Heart right ventricle (tissue), 16 donors: ENCODE results near the gene NPR3. TPM values are rescaled to one million over a fixed set of nuclear protein-coding genes. Genes with fewer than 3 reads are reported as not detected.
"Not testable (repeated sequence)": the region's sequence is repeated elsewhere in the genome, so short reads cannot be mapped to it uniquely, and the experiment has no call there.

Experiments used
- ATAC-seq, 8 donors: fragments of 200-7000 bp; cut with Tn5 transposase; one replicate each; pipeline ENCODE4 v1.9.1; 2020; ENCODE audit warnings: mild to moderate bottlenecking in 8 of 8, moderate library complexity in 8 of 8, moderate number of reproducible peaks in 1 of 8
- DNase-seq, 2 donors: peaks; one replicate each; pipeline ENCODE4 v3.0.0-alpha.2; 2020
- H3K27ac ChIP-seq, 10 donors: fragments of 200-600 bp; sonication (generic) in 2 of 10; one replicate each; pipeline versions ENCODE4 v1.5.0 to v1.8.0; 2020 to 2022; ENCODE audit warnings: mild to moderate bottlenecking in 3 of 10
- H3K27me3 ChIP-seq, 7 donors: fragments of 200-600 bp; one replicate each; pipeline ENCODE4 v1.8.0; 2021 to 2022; ENCODE audit warnings: mild to moderate bottlenecking in 2 of 7
- H3K36me3 ChIP-seq, 9 donors: fragments of 200-600 bp; sonication (generic) in 1 of 9; one replicate each; pipeline versions ENCODE4 v1.5.0 to v1.8.0; 2020 to 2022; ENCODE audit warnings: mild to moderate bottlenecking in 2 of 9
- H3K4me1 ChIP-seq, 9 donors: fragments of 200-600 bp; sonication (generic) in 1 of 9; one replicate each; pipeline versions ENCODE4 v1.5.0 to v1.8.0; 2020 to 2022; ENCODE audit warnings: mild to moderate bottlenecking in 4 of 9
- H3K4me3 ChIP-seq, 10 donors: fragments of 200-600 bp; sonication (generic) in 2 of 10; one replicate each; pipeline versions ENCODE4 v1.5.0 to v1.8.0; 2020 to 2022; ENCODE audit warnings: mild to moderate bottlenecking in 7 of 10, moderate library complexity in 2 of 10
- H3K9me3 ChIP-seq, 11 donors: fragments of 200-600 bp in 10 of 11; sonication (generic) in 2 of 11; one replicate each; pipeline versions ENCODE4 v1.5.0 to v1.8.0; 2013 to 2022; ENCODE audit warnings: mild to moderate bottlenecking in 2 of 11, control low read depth in 1 of 11, moderate library complexity in 1 of 11
- WGBS, 2 donors: extraction: QIAGEN DNeasy Blood & Tissue Kit; methylation state at CpG; one replicate each; pipeline ENCODE4 v1.1.7; 2013; ENCODE audit warnings: inconsistent platforms in 1 of 2; 5-methylcytosine and 5-hydroxymethylcytosine counted together
- intact Hi-C, 10 donors: fragments of 100-400 bp; cut with DNase I; formaldehyde crosslinking; loops; one replicate each; pipeline versions ENCODE4 v1.11.1 to v1.14.2; 2022
- polyA plus RNA-seq, 2 donors: library from polyadenylated mRNA; stranded (reverse); fragments of 200-250 nt; gene quantifications; one replicate each; pipeline ENCODE4 v1.2.3, GENCODE V29; 2013
- total RNA-seq, 10 donors: library from RNA; stranded (reverse); fragmentation: NEBNext Ultra II Directional in 3 of 10; extraction: Animal tissue kit (Norgen Biotek cat#: 25700) in 3 of 10; gene quantifications; one replicate each; pipeline versions ENCODE4 v1.2.1 to v1.2.4, GENCODE V29; 2021 to 2023
- TF ChIP-seq, protein P1 (sequence below), 9 donors: fragments of 200-600 bp; sonication (generic) in 2 of 9; IDR thresholded peaks; one replicate each; pipeline versions ENCODE4 v1.5.0 to v1.8.0; 2021 to 2022; ENCODE audit warnings: antibody characterized with exemption in 9 of 9, mild to moderate bottlenecking in 5 of 9, moderate library complexity in 1 of 9
- donor health status: Arrhythmogenic right ventricular cardiomyopathy.
- donor health status: ischemic (EF 13 %, LVEDD 7.1; RV severe dilation, severe dysfunction).
- donor health status: healthy with polysubstance abuse.
- donor health status: DM: no; HTN: yes; CAD: no.
- donor health status: DM: no; HTN: no; CAD: no.
- donor health status: ischemic (EF 25% LVEDD 6.9; RV normal size, moderate dysfunction).
- donor health status: ischemic (EF 25% LVEDD 5.7; RV mildly dilated, moderate dysfunction).
- donor health status: healthy.
- donor health status: DM: yes; HTN: yes; CAD: no.
- donor health status: Ischemic cardiomyopathy.
- donor health status: ischemic (EF 35%, LVEDD 5.7; RV mildly dilated, moderate dysfunction).
- donor health status: nonischemic (EF 11% LVEDD 7.7; RV severe dilation, severe dysfunction).
- donor health status: DM: yes; HTN: yes; CAD: no.
- donor health status: PGD.
- donor health status: ischemic (EF 29% LVEDD 5.4; RV normal size, mild dysfunction).
- donor health status: nonischemic (EF 23%, LVEDD 6.1; RV moderate dilation, normal function).

NPR3 gene
- total and polyA plus RNA-seq, 12 donors, result 6.0 to 135 (median 32.3) TPM

DNA sequence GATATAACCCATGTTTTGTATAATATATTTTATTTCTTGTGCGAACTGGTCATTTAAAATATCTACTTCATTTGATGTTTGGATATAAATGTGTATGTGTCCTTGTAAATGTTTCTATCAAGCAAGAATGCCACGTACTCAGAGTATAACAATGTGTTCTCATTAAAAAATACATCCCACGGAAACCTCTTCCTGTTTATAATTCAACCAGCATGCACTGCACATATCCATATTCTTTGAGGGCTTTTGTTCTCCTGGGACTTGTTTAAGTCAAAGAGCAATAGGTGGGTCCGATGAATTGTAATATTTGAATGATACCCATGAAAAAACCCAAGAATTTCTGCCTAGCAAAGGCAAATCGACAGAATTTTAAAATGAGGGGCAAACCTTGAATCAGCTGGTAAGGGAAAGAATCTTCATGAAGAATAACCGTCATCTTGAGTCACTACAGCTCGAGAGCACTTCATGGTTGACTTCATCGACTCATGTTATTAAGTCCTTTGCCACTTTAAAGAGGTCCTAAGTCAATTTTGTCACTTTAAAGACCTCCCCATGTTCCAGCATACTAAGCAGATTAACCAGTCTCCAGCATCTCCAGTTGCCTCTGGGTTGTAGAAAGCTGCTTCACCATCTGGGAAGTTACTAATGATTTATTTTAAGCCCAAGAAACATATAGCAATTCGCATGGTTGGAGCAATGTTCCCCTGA lies 80.6 kb downstream of the NPR3 start:
- Histone ChIP-seq H3K27ac (no peak overlapping the region), H3K27me3 (no peaks in the 10 kb centered on the region), H3K36me3 (peaks cover 0 to 40% (median 0%) of the 10 kb centered on the region in 9 donors), H3K4me1 (peaks cover 0 to 10% (median 0%) of the 10 kb centered on the region in 9 donors), H3K4me3 (no peak overlapping the region), H3K9me3 (peaks cover 0 to 5% (median 0%) of the 10 kb centered on the region in 11 donors)
- intact Hi-C loops, result no loop called here
- no peak for ATAC-seq
- TF ChIP-seq, protein P1, sequence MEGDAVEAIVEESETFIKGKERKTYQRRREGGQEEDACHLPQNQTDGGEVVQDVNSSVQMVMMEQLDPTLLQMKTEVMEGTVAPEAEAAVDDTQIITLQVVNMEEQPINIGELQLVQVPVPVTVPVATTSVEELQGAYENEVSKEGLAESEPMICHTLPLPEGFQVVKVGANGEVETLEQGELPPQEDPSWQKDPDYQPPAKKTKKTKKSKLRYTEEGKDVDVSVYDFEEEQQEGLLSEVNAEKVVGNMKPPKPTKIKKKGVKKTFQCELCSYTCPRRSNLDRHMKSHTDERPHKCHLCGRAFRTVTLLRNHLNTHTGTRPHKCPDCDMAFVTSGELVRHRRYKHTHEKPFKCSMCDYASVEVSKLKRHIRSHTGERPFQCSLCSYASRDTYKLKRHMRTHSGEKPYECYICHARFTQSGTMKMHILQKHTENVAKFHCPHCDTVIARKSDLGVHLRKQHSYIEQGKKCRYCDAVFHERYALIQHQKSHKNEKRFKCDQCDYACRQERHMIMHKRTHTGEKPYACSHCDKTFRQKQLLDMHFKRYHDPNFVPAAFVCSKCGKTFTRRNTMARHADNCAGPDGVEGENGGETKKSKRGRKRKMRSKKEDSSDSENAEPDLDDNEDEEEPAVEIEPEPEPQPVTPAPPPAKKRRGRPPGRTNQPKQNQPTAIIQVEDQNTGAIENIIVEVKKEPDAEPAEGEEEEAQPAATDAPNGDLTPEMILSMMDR (IDR thresholded peaks at IDR 0.05), result no peak
- WGBS, 2 donors, result 80 to 83% methylated on average over 9 of the region's 9 CpGs
- DNase-seq, result no peak

DNA sequence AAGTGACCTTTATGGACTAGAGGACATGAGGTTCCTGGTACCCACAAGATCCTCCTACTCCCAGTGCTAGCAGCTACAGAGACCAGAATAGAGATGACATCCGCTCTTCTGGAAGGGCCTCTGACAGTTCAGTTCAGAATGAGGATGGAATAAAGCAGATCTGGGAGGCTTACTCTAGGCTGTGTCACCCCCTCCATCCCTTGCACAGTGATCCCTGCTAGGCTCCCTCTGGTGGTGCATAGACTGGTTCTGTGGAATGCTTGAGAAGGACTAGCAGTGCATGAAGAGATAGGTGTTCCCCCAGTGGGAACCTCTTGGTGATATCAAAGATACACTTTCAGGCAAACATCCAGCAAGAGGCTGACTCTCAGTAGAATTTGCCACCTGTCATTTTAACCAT lies 83.0 kb downstream of the NPR3 start:
- peak in 2 of 8 donors; percentile 28 to 46 for ATAC-seq
- H3K4me1 ChIP-seq, result peaks cover 0 to 10% (median 0%) of the 10 kb centered on the region in 9 donors
- TF ChIP-seq, protein P1 (IDR thresholded peaks at IDR 0.05), result peak in 3 of 9 donors; percentile 12 to 21 (median 16)
- no peak overlapping the region for H3K4me3 ChIP-seq
- no peaks in the 10 kb centered on the region for H3K27me3 ChIP-seq
- no peak overlapping the region for H3K27ac ChIP-seq
- H3K9me3 ChIP-seq, result peaks cover 0 to 24% (median 0%) of the 10 kb centered on the region in 11 donors
- no peak for DNase-seq
- 85 to 88% methylated on average over 1 of the region's 1 CpG for WGBS, 2 donors
- H3K36me3 ChIP-seq, result peaks cover 0 to 31% (median 0%) of the 10 kb centered on the region in 9 donors
- intact Hi-C loops, result no loop called here

DNA sequence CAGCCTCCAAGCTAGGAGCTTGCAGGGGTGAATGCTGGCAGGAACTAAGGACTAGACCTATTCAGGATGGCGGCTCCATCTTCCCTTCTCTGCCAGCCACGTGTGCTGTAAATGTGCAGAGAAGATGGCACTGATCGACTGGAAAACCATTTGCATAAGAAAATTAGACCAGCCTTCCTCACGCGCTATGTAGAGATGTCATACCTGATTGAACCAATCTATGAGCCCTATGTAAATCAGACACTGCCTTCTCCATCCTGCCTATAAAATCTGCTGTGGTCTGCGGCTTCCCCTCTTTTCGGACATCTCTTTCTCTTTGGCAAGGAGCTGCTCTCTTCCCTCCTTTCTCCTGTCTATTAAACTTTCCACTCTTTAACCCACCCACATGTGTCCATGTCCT lies 91.6 kb downstream of the NPR3 start:
- H3K4me3 ChIP-seq, result no peak overlapping the region
- TF ChIP-seq, protein P1 (IDR thresholded peaks at IDR 0.05), result no peak
- DNase-seq, result no peak
- H3K27me3 ChIP-seq, result no peaks in the 10 kb centered on the region
- WGBS, 2 donors, result 90 to 91% methylated on average over 7 of the region's 7 CpGs
- H3K27ac ChIP-seq, result no peak overlapping the region
- H3K36me3 ChIP-seq, result no peaks in the 10 kb centered on the region
- intact Hi-C loops, result no loop called here
- ATAC-seq, result no peak
- peaks cover 0 to 38% (median 6%) of the 10 kb centered on the region in 11 donors for H3K9me3 ChIP-seq
- H3K4me1 ChIP-seq, result no peaks in the 10 kb centered on the region

DNA sequence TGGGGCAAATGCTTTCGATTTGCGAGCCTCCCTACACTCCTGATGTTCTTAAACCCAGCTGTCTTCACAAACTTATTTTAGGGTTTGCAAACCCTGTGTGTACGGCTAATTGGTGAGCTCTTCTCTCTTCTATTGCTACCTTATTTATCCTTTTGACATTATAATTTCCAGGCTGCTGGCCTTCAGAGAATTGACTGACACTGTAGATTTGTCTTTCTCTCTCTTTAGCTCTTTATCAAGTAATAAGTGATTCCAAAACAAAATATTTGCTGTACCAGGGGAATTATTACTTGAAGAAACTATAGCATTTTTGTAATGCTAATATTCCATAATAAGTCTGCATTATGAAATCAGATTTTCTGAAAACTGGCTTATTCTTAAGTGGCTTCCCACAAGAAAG lies 92.5 kb downstream of the NPR3 start:
- WGBS, 2 donors, result 78 to 79% methylated on average over 3 of the region's 3 CpGs
- DNase-seq, result no peak
- Histone ChIP-seq H3K4me1 (no peaks in the 10 kb centered on the region), H3K36me3 (no peaks in the 10 kb centered on the region), H3K27me3 (no peaks in the 10 kb centered on the region), H3K27ac (no peak overlapping the region), H3K9me3 (peaks cover 0 to 32% (median 6%) of the 10 kb centered on the region in 11 donors), H3K4me3 (no peak overlapping the region)
- intact Hi-C loops, result no loop called here
- TF ChIP-seq, protein P1 (IDR thresholded peaks at IDR 0.05), result no peak
- ATAC-seq, result no peak

DNA sequence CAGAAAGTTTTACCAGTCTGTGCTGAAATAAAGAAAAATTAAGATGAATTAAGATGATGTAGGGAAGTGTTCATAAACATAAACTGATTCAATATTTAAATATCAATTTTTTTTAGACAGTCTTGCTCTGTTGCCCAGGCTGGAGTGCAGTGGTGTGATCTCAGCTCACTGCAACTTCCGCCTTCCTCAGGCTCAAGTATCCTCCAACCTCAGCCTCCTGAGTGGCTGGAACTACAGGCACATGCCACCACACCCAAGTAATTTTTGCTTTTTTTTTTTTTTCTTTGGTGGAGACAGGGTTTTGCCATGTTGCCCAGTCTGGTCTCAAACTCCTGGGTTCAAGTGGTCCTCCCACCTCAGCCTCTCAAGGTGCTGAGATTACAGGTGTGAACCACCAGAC lies 94.3 kb downstream of the NPR3 start:
- WGBS, 2 donors, result 92 to 95% methylated on average over 1 of the region's 1 CpG
- H3K27ac ChIP-seq, H3K27me3 ChIP-seq, DNase-seq, H3K36me3 ChIP-seq, H3K4me3 ChIP-seq, ATAC-seq, H3K4me1 ChIP-seq, intact Hi-C loops: not testable (repeated sequence)
- H3K9me3 ChIP-seq, result peaks cover 0 to 21% (median 5%) of the 10 kb centered on the region in 11 donors
